Measurements from ENCODE around the gene RPL11. TPM values are rescaled to one million over a fixed set of nuclear protein-coding genes. Genes with fewer than 3 reads are reported as not detected.

Gene RPL11
- total RNA-seq, 1 experiment from 2014 or later = 865 TPM

DNA sequence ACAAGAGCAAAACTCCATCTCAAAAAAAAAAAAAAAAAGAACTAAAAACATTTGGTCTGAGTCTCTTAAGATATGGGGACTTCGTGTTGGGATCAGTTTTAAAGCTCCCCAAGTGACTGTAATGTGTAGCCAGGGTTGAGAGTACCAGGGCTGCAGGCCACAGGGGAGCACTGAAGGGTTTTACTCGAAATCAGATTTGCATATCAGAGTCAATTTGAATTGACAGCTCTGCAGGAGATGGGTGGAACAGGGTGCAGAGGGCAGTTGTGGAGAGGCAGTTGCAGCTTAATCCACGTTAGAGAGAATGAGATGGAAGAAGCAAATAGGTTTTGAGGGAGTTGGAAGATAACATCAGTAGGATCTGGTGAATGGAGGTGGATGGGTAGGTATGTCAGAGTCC lies 31.0 kb downstream of the RPL11 start:
- POLR2A ChIA-PET = interaction anchor here (0.6 kb wide), 1 partner anchor 23 kb away, joined by 5 read pairs; no protein-coding TSS in a partner anchor
- CTCF ChIA-PET = interaction anchor here (0.6 kb wide), 1 partner anchor 10 kb away, joined by 6 read pairs; no protein-coding TSS in a partner anchor

DNA sequence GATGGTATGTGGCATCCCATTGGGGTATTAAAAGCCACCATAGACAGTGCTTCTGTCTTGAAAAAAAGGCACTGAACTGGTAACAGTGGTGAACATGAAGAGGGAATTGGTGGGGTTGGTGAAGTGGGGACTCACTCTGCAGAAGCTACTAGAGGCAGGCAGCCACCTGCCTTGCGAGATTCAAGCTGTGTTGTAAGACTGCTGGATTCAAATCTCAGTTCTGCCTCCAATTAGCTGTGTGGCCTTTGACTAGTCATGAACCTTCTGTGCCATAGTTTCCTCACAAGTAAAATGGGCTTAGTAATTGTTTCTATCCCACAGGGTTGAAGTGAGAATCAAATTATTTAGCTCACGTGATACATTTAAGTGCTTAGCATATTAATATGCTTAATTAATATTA lies 35.1 kb downstream of the RPL11 start:
- Histone ChIP-seq H3K4me3 (ENCODE audit: low read depth in 2 of 2, low read length in 2 of 2) (no peak overlapping the region), H3K36me3 (ENCODE audit: control insufficient read depth, insufficient read depth, low read length) (no peaks in the 10 kb centered on the region), H3K9me3 (ENCODE audit: control insufficient read depth, insufficient read depth, low read depth, low read length) (no peaks in the 10 kb centered on the region), H3K27ac (ENCODE audit: low read length) (no peak overlapping the region), H3K27me3 (ENCODE audit: control insufficient read depth, insufficient read depth, low read length) (no peaks in the 10 kb centered on the region), H3K4me1 (ENCODE audit: control insufficient read depth, insufficient read depth, low read length) (peaks cover 5% of the 10 kb centered on the region; the same call in 1 of the 2 replicates)
- in situ Hi-C loops (cut with HindIII; ENCODE audit: low pct_unique_long_range_greater_than_20kb, low sequenced_read_pairs) = no loop called here
- no peak for ATAC-seq
- POLR2A ChIA-PET = interaction anchor here (0.6 to 0.7 kb wide), 2 partner anchors 8 to 151 kb away, joined by 3 to 4 read pairs; no protein-coding TSS in a partner anchor
- intact Hi-C loops (cut with micrococcal nuclease; ENCODE audit: unreplicated experiment) = no loop called here
- CTCF ChIA-PET = no interaction called here
- no TSS peak for BruUV-seq (replicated peaks)
- no peak for DNase-seq (ENCODE audit: low read depth, low spot score)
- TF ChIP-seq, protein P1, sequence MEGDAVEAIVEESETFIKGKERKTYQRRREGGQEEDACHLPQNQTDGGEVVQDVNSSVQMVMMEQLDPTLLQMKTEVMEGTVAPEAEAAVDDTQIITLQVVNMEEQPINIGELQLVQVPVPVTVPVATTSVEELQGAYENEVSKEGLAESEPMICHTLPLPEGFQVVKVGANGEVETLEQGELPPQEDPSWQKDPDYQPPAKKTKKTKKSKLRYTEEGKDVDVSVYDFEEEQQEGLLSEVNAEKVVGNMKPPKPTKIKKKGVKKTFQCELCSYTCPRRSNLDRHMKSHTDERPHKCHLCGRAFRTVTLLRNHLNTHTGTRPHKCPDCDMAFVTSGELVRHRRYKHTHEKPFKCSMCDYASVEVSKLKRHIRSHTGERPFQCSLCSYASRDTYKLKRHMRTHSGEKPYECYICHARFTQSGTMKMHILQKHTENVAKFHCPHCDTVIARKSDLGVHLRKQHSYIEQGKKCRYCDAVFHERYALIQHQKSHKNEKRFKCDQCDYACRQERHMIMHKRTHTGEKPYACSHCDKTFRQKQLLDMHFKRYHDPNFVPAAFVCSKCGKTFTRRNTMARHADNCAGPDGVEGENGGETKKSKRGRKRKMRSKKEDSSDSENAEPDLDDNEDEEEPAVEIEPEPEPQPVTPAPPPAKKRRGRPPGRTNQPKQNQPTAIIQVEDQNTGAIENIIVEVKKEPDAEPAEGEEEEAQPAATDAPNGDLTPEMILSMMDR (IDR thresholded peaks at IDR 0.05) = no peak
- TF ChIP-seq, protein P2, sequence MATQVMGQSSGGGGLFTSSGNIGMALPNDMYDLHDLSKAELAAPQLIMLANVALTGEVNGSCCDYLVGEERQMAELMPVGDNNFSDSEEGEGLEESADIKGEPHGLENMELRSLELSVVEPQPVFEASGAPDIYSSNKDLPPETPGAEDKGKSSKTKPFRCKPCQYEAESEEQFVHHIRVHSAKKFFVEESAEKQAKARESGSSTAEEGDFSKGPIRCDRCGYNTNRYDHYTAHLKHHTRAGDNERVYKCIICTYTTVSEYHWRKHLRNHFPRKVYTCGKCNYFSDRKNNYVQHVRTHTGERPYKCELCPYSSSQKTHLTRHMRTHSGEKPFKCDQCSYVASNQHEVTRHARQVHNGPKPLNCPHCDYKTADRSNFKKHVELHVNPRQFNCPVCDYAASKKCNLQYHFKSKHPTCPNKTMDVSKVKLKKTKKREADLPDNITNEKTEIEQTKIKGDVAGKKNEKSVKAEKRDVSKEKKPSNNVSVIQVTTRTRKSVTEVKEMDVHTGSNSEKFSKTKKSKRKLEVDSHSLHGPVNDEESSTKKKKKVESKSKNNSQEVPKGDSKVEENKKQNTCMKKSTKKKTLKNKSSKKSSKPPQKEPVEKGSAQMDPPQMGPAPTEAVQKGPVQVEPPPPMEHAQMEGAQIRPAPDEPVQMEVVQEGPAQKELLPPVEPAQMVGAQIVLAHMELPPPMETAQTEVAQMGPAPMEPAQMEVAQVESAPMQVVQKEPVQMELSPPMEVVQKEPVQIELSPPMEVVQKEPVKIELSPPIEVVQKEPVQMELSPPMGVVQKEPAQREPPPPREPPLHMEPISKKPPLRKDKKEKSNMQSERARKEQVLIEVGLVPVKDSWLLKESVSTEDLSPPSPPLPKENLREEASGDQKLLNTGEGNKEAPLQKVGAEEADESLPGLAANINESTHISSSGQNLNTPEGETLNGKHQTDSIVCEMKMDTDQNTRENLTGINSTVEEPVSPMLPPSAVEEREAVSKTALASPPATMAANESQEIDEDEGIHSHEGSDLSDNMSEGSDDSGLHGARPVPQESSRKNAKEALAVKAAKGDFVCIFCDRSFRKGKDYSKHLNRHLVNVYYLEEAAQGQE (IDR thresholded peaks at IDR 0.05; ENCODE audit: insufficient read depth in 1 of 2, low read depth in 2 of 2, low read length in 1 of 2) = no peak
- TF ChIP-seq TCF7L2 (IDR thresholded peaks at IDR 0.05; ENCODE audit: low read depth, low read length) (no peak), SIN3A (IDR thresholded peaks at IDR 0.05; ENCODE audit: borderline replicate concordance, insufficient read depth, low read depth, low read length) (no peak), POLR2AphosphoS5 (IDR thresholded peaks at IDR 0.05; ENCODE audit: low read depth, low read length) (no peak)

More for the DNA sequence above, 31.0 kb downstream of the RPL11 start:
- TF ChIP-seq, protein P2 (IDR thresholded peaks at IDR 0.05; ENCODE audit: insufficient read depth in 1 of 2, low read depth in 2 of 2, low read length in 1 of 2) = no peak
- TF ChIP-seq TCF7L2 (IDR thresholded peaks at IDR 0.05; ENCODE audit: low read depth, low read length) (no peak), POLR2AphosphoS5 (IDR thresholded peaks at IDR 0.05; ENCODE audit: low read depth, low read length) (no peak), SIN3A (IDR thresholded peaks at IDR 0.05; ENCODE audit: borderline replicate concordance, insufficient read depth, low read depth, low read length) (no peak)
- TF ChIP-seq, protein P1 (IDR thresholded peaks at IDR 0.05) = no peak
- no peak for ATAC-seq
- no peak overlapping the region for H3K4me3 ChIP-seq (ENCODE audit: low read depth in 2 of 2, low read length in 2 of 2)
- intact Hi-C loops (cut with micrococcal nuclease; ENCODE audit: unreplicated experiment) (no loop called here), in situ Hi-C loops (cut with HindIII; ENCODE audit: low pct_unique_long_range_greater_than_20kb, low sequenced_read_pairs) (no loop called here)
- peaks cover 5% of the 10 kb centered on the region; the same call in 1 of the 2 replicates for H3K4me1 ChIP-seq (ENCODE audit: control insufficient read depth, insufficient read depth, low read length)
- no peaks in the 10 kb centered on the region for H3K36me3 ChIP-seq (ENCODE audit: control insufficient read depth, insufficient read depth, low read length)
- no peaks in the 10 kb centered on the region for H3K27me3 ChIP-seq (ENCODE audit: control insufficient read depth, insufficient read depth, low read length)
- no peak overlapping the region for H3K27ac ChIP-seq (ENCODE audit: low read length)
- no peaks in the 10 kb centered on the region for H3K9me3 ChIP-seq (ENCODE audit: control insufficient read depth, insufficient read depth, low read depth, low read length)
- no TSS peak for BruUV-seq (replicated peaks)
- no peak for DNase-seq (ENCODE audit: low read depth, low spot score)
